GM23338 (cell line): Measurements from ENCODE around the gene FAAH2. TPM values are rescaled to one million over a fixed set of nuclear protein-coding genes. Genes with fewer than 3 reads are reported as not detected.
A peak's percentile ranks its signal among the peaks of the same experiment; 100 is the strongest.

Experiments used
- ATAC-seq: fragments of 200-7000 bp; cut with Tn5 transposase; 3 replicates; pipeline ENCODE4 v1.9.1; 2020
- DNase-seq: peaks from one replicate; pipeline ENCODE4 v3.0.0-alpha.2; 2015; ENCODE audit warnings: low spot score
- H2AFZ ChIP-seq: fragments of 200-600 bp; sonication (generic); 2 replicates; pipeline ENCODE4 v1.8.0; 2016; ENCODE audit warnings: antibody characterized with exemption, mild to moderate bottlenecking, moderate library complexity
- H3F3A ChIP-seq: fragments of 200-600 bp; sonication (generic); replicated peaks from 2 replicates; pipeline ENCODE4 v1.8.0; 2017; ENCODE audit warnings: antibody characterized with exemption, mixed run types, low read depth
- H3K27ac ChIP-seq: fragments of 200-600 bp; sonication (generic); 2 replicates; pipeline ENCODE4 v1.6.1; 2016; ENCODE audit warnings: low read depth
- H3K27me3 ChIP-seq: fragments of 200-600 bp; sonication (generic); 2 replicates; pipeline ENCODE4 v1.8.0; 2016; ENCODE audit warnings: mild to moderate bottlenecking, mixed run types, moderate library complexity; ENCODE audit not compliant: insufficient read depth
- H3K36me3 ChIP-seq: fragments of 200-600 bp; sonication (generic); 2 replicates; pipeline ENCODE4 v1.8.0; 2016; ENCODE audit warnings: mild to moderate bottlenecking; ENCODE audit not compliant: insufficient read depth
- H3K4me1 ChIP-seq: fragments of 200-600 bp; sonication (generic); 2 replicates; pipeline ENCODE4 v1.8.0; 2016; ENCODE audit warnings: mild to moderate bottlenecking, moderate library complexity; ENCODE audit not compliant: insufficient read depth
- H3K4me2 ChIP-seq: fragments of 200-600 bp; sonication (generic); 2 replicates; pipeline ENCODE4 v1.7.1; 2017; ENCODE audit warnings: mixed run types
- H3K4me3 ChIP-seq: fragments of 200-600 bp; sonication (generic); 2 replicates; pipeline ENCODE4 v1.6.1; 2016; ENCODE audit warnings: mixed run types
- H3K79me2 ChIP-seq: fragments of 200-600 bp; sonication (generic); replicated peaks from 2 replicates; pipeline ENCODE4 v1.8.0; 2017; ENCODE audit warnings: mild to moderate bottlenecking; ENCODE audit not compliant: insufficient read depth
- H3K9me2 ChIP-seq: fragments of 200-600 bp; sonication (generic); 2 replicates; pipeline ENCODE4 v1.8.0; 2017; ENCODE audit not compliant: insufficient read depth
- H4K20me1 ChIP-seq: fragments of 200-600 bp; sonication (generic); replicated peaks from 2 replicates; pipeline ENCODE4 v1.8.0; 2017; ENCODE audit warnings: mild to moderate bottlenecking; ENCODE audit not compliant: insufficient read depth
- H3K27ac Mint-ChIP-seq: 2 replicates; pipeline ENCODE4 v1.8.0; 2020; ENCODE audit warnings: inconsistent platforms, mild to moderate bottlenecking, moderate library complexity, mixed read lengths
- H3K27me3 Mint-ChIP-seq: 3 replicates; pipeline ENCODE4 v1.8.0; 2022; ENCODE audit warnings: low read depth, mild to moderate bottlenecking, moderate library complexity, mixed read lengths, inconsistent platforms; ENCODE audit not compliant: insufficient read depth, poor library complexity
- H3K36me3 Mint-ChIP-seq: 3 replicates; pipeline ENCODE4 v1.8.0; 2021; ENCODE audit warnings: low read depth, mild to moderate bottlenecking, inconsistent platforms, moderate library complexity, mixed read lengths
- H3K4me1 Mint-ChIP-seq: 3 replicates; pipeline ENCODE4 v1.8.0; 2020; ENCODE audit warnings: mild to moderate bottlenecking, inconsistent platforms, mixed read lengths
- H3K4me3 Mint-ChIP-seq: 3 replicates; pipeline ENCODE4 v1.8.0; 2021; ENCODE audit warnings: moderate library complexity, mild to moderate bottlenecking, inconsistent platforms, mixed read lengths
- H3K9me3 Mint-ChIP-seq: 3 replicates; pipeline ENCODE4 v1.8.0; 2020; ENCODE audit warnings: moderate library complexity, mild to moderate bottlenecking, inconsistent platforms, mixed read lengths
- CREB1 ChIP-seq: fragments of 250-450 bp; sonication (Bioruptor Pico); IDR thresholded peaks from 2 replicates; pipeline ENCODE4 v1.5.0; 2020; ENCODE audit warnings: low read depth, mild to moderate bottlenecking, moderate library complexity
- CTCF ChIP-seq, 2 experiments: fragments of 200-600 bp in 1 of 2; sonication (generic) in 1 of 2; conservative IDR thresholded peaks; 2 replicates each; pipeline versions ENCODE4 v1.5.1 to v1.6.1; 2016 to 2017; ENCODE audit warnings: antibody characterized with exemption in 2 of 2, low read depth in 2 of 2, mild to moderate bottlenecking in 2 of 2, moderate library complexity in 1 of 2
- EZH2 ChIP-seq: fragments of 200-600 bp; sonication (generic); IDR thresholded peaks from one replicate; pipeline ENCODE4 v1.8.0; 2017; ENCODE audit warnings: antibody characterized with exemption, mild to moderate bottlenecking, low read depth; ENCODE audit not compliant: unreplicated experiment
- EZH2phosphoT487 ChIP-seq: fragments of 200-600 bp; sonication (generic); IDR thresholded peaks from one replicate; pipeline ENCODE4 v1.8.1; 2018; ENCODE audit warnings: antibody characterized with exemption; ENCODE audit not compliant: unreplicated experiment
- JUNB ChIP-seq: IDR thresholded peaks from one replicate; pipeline ENCODE4 v1.6.1; 2016; ENCODE audit warnings: antibody characterized with exemption; ENCODE audit not compliant: unreplicated experiment
- NANOG ChIP-seq: IDR thresholded peaks from 2 replicates; pipeline ENCODE4 v1.6.1; 2016; ENCODE audit warnings: antibody characterized with exemption, borderline replicate concordance
- STAT1 ChIP-seq: IDR thresholded peaks from one replicate; pipeline ENCODE4 v1.6.1; 2016; ENCODE audit warnings: antibody characterized with exemption; ENCODE audit not compliant: unreplicated experiment
- ZNF114 ChIP-seq: fragments of 250-450 bp; sonication (Bioruptor Pico); IDR thresholded peaks from 2 replicates; pipeline ENCODE4 v1.5.0; 2020; ENCODE audit warnings: mild to moderate bottlenecking, moderate library complexity
- ZNF331 ChIP-seq: fragments of 250-450 bp; sonication (Bioruptor Pico); IDR thresholded peaks from 2 replicates; pipeline ENCODE4 v1.5.0; 2020; ENCODE audit warnings: low read depth, mild to moderate bottlenecking, moderate library complexity
- ZNF462 ChIP-seq: fragments of 250-450 bp; sonication (Bioruptor Pico); IDR thresholded peaks from 2 replicates; pipeline ENCODE4 v1.5.0; 2020; ENCODE audit warnings: mild to moderate bottlenecking, moderate library complexity
- polyA plus RNA-seq: library from polyadenylated mRNA; unstranded; fragments of >200 nt; fragmentation: Nextera tagmentation; extraction: Ambion mirVana; gene quantifications from 2 replicates; pipeline ENCODE4 v1.2.1, GENCODE V29; 2016
- total RNA-seq: library from RNA; depleted of rRNA; stranded (reverse); fragments of >200 nt; shearing (Covaris generic); gene quantifications from 2 replicates; pipeline ENCODE4 v1.2.3, GENCODE V29; 2014

The FAAH2 gene
- total and polyA plus RNA-seq, 2 experiments from 2014 or later: 5.3 to 6.0 TPM

- Histone ChIP-seq H3K79me2 (no peaks in the 10 kb centered on the region), H4K20me1 (no peaks in the 10 kb centered on the region), H3F3A (no peaks in the 10 kb centered on the region), H3K4me3 (no peak overlapping the region), H3K27me3 (no peaks in the 10 kb centered on the region), H3K4me1 (no peaks in the 10 kb centered on the region), H3K36me3 (no peaks in the 10 kb centered on the region), H3K4me2 (no peak overlapping the region), H3K9me2 (no peaks in the 10 kb centered on the region), H3K27ac (no peak overlapping the region), H2AFZ (no peak overlapping the region)
- peaks cover 6% of the 10 kb centered on the region for H3K27me3 Mint-ChIP-seq
- no peaks in the 10 kb centered on the region; the same call in 2 of the 3 replicates for H3K4me1 Mint-ChIP-seq
- H3K36me3 Mint-ChIP-seq: no peaks in the 10 kb centered on the region
- H3K4me3 Mint-ChIP-seq: no peak overlapping the region
- TF ChIP-seq JUNB (no peak), EZH2 (no peak), CTCF (conservative IDR thresholded peaks at IDR 0.05; ENCODE audit: low read depth in 2 of 2) (peak; percentile 22 to 30; a peak in 2 of 4 replicates), CREB1 (CRISPR knock-in tag) (no peak), ZNF114 (CRISPR knock-in tag) (no peak), NANOG (no peak), EZH2phosphoT487 (no peak)
- DNase-seq (peak; percentile 27), ATAC-seq (no peak)
- H3K9me3 Mint-ChIP-seq: peaks cover 12% of the 10 kb centered on the region; the same call in 2 of the 3 replicates
- H3K27ac Mint-ChIP-seq: no peak overlapping the region
Measured at GRCh38 chrX:57282568-57282967, 3.9 kb upstream of the FAAH2 start.

DNA sequence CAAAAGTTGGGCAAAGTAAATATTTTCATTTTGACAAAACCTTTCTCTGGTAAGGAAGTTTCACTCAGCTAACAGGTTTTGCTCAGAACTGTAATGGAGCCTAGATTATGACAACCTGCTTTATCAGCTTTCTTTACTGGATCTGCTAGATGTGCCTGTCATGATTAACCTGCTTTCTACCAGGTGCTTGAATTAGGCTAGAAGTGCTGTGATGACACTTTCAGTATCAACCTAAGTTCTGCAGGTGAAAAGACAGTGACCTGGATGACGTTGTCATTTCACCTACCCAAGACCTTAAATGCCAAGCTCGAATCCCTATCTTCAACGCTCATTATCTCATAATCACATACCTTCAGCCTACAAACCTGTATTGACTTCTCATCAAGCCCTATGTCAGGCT is 1.5 kb upstream of the FAAH2 start:
- no peak overlapping the region for H3K27ac ChIP-seq
- H3K79me2 ChIP-seq: no peaks in the 10 kb centered on the region
- H3K27me3 ChIP-seq: no peaks in the 10 kb centered on the region
- no peak overlapping the region for H3K4me3 Mint-ChIP-seq
- H3K36me3 ChIP-seq: no peaks in the 10 kb centered on the region
- H4K20me1 ChIP-seq: no peaks in the 10 kb centered on the region
- H3K36me3 Mint-ChIP-seq: no peaks in the 10 kb centered on the region
- TF ChIP-seq ZNF331 (CRISPR knock-in tag) (no peak), CREB1 (CRISPR knock-in tag) (no peak)
- H3K9me2 ChIP-seq: no peaks in the 10 kb centered on the region
- H3K4me1 Mint-ChIP-seq: no peaks in the 10 kb centered on the region; the same call in 2 of the 3 replicates
- ATAC-seq (no peak), DNase-seq (no peak)
- H3F3A ChIP-seq: no peaks in the 10 kb centered on the region
- no peaks in the 10 kb centered on the region for H3K4me1 ChIP-seq
- peaks cover 6% of the 10 kb centered on the region for H3K27me3 Mint-ChIP-seq
- H3K27ac Mint-ChIP-seq: no peak overlapping the region
- no peak overlapping the region for H3K4me2 ChIP-seq
- no peaks in the 10 kb centered on the region for H3K9me3 Mint-ChIP-seq
- no peak overlapping the region for H3K4me3 ChIP-seq
- H2AFZ ChIP-seq: no peak overlapping the region

DNA sequence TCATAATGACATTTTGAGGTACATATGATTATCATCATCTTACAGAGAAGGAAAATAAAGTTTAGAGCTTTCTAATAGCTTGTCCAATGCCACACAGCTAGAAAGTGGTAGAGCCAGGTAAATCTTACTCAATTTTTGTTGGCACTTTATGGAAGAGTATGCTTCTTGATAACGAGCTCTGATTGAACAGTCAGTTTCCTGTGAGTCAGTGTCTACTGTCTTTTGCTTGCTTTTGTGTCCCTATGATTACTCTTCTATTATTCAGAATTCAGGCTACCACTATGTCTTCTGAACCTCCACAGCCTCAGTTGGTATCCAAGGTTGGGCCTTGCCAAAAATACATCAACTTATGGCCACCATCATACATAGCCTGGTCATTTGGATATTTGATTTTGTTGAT is 2.6 kb downstream of the FAAH2 start:
- no peak overlapping the region for H3K4me3 Mint-ChIP-seq
- no peak overlapping the region for H3K27ac Mint-ChIP-seq
- Histone ChIP-seq H3K4me3 (no peak overlapping the region), H3K4me2 (no peak overlapping the region), H3K9me2 (no peaks in the 10 kb centered on the region), H3K27ac (no peak overlapping the region), H2AFZ (no peak overlapping the region), H3K79me2 (no peaks in the 10 kb centered on the region), H3F3A (no peaks in the 10 kb centered on the region), H3K36me3 (no peaks in the 10 kb centered on the region), H3K4me1 (no peaks in the 10 kb centered on the region), H4K20me1 (no peaks in the 10 kb centered on the region), H3K27me3 (no peaks in the 10 kb centered on the region)
- ATAC-seq (no peak), DNase-seq (no peak)
- H3K27me3 Mint-ChIP-seq: peaks cover 2% of the 10 kb centered on the region
- H3K36me3 Mint-ChIP-seq: peaks cover 9% of the 10 kb centered on the region
- H3K4me1 Mint-ChIP-seq: no peaks in the 10 kb centered on the region; the same call in 2 of the 3 replicates
- peaks cover 5% of the 10 kb centered on the region for H3K9me3 Mint-ChIP-seq
- TF ChIP-seq ZNF462 (CRISPR knock-in tag) (no peak), EZH2 (no peak), NANOG (no peak), ZNF331 (CRISPR knock-in tag) (no peak), STAT1 (no peak)
